ENCODE data around the gene CASS4. TPM values are rescaled to one million over a fixed set of nuclear protein-coding genes. Genes with fewer than 3 reads are reported as not detected.

The CASS4 gene
- total and polyA plus RNA-seq, 9 of the 15 experiments (the other 6 are each of a cell fraction or from before 2014, with no cell fraction given) = 8.1 to 53.8 (median 26.7) TPM

GRCh38 chr20:56414842-56415765 lies 3.0 kb downstream of the CASS4 start (continued):
- TF ChIP-seq CBFA2T3 (IDR thresholded peaks at IDR 0.05) (peak; percentile 63), CREM (IDR thresholded peaks at IDR 0.05; ENCODE audit: low read depth) (peak; percentile 88), MNT (conservative IDR thresholded peaks at IDR 0.05) (peak; percentile 43 to 55; a peak in 3 of 4 replicates), ELF2 (CRISPR knock-in tag; IDR thresholded peaks at IDR 0.05) (0 out of 2 replicates have a peak, but pooled peaks have one; percentile 7), MECOM (CRISPR knock-in tag; IDR thresholded peaks at IDR 0.05) (0 out of 2 replicates have a peak, but pooled peaks have one; percentile 21), CEBPG (CRISPR knock-in tag; IDR thresholded peaks at IDR 0.05) (no peak), CEBPG (tag; conservative IDR thresholded peaks at IDR 0.05 in 1 of 2, IDR thresholded peaks at IDR 0.05 in 1 of 2) (peak in 1 of 2 experiments; percentile 51; a peak in 1 of 4 replicates), EP400 (IDR thresholded peaks at IDR 0.05) (0 out of 2 replicates have a peak, but pooled peaks have one; percentile 13), NCOA1 (IDR thresholded peaks at IDR 0.05; ENCODE audit: low read depth) (0 out of 2 replicates have a peak, but pooled peaks have one; percentile 26), CBX3 (IDR thresholded peaks at IDR 0.05; ENCODE audit: borderline replicate concordance in 1 of 2, low read length in 2 of 2) (0 out of 3 replicates have a peak, but pooled peaks of 1 of the 2 experiments have one; percentile 19), DPF2 (IDR thresholded peaks at IDR 0.05) (peak; percentile 56; the same call in 1 of the 2 replicates), GTF2A2 (tag; IDR thresholded peaks at IDR 0.05) (no peak), LCOR (CRISPR knock-in tag; IDR thresholded peaks at IDR 0.05) (0 out of 2 replicates have a peak, but pooled peaks have one; percentile 58), GABPB1 (CRISPR knock-in tag; IDR thresholded peaks at IDR 0.05) (no peak), TAF9B (IDR thresholded peaks at IDR 0.05; ENCODE audit: partially characterized antibody) (peak; percentile 54), JUND (IDR thresholded peaks at IDR 0.05; ENCODE audit: borderline replicate concordance, low read depth, low read length) (peak; percentile 83), JUND (tag; IDR thresholded peaks at IDR 0.05; ENCODE audit: borderline replicate concordance, low read depth, low read length) (peak; percentile 70; the same call in 2 of the 3 replicates), CTBP1 (IDR thresholded peaks at IDR 0.05; ENCODE audit: borderline replicate concordance) (peak; percentile 85), NCOR1 (IDR thresholded peaks at IDR 0.05) (peak; percentile 33; the same call in 1 of the 2 replicates), ZNF212 (CRISPR knock-in tag; IDR thresholded peaks at IDR 0.05) (no peak), ZNF586 (CRISPR knock-in tag; conservative IDR thresholded peaks at IDR 0.05) (no peak), ZFX (CRISPR knock-in tag; IDR thresholded peaks at IDR 0.05) (peak; percentile 60), EGR1 (conservative IDR thresholded peaks at IDR 0.05) (peak; percentile 100), EP300 (IDR thresholded peaks at IDR 0.05; ENCODE audit: low read length) (peak; percentile 51; the same call in 1 of the 2 replicates), ZEB2 (IDR thresholded peaks at IDR 0.05) (0 out of 2 replicates have a peak, but pooled peaks have one; percentile 39), MAFG (tag; conservative IDR thresholded peaks at IDR 0.05) (peak; percentile 46), ZBTB34 (CRISPR knock-in tag; IDR thresholded peaks at IDR 0.05) (no peak), RBM22 (IDR thresholded peaks at IDR 0.05; ENCODE audit: low read depth, low read length, poor library complexity, severe bottlenecking) (no peak)
